ENCODE measurements around the gene ADRB1.

The ADRB1 gene

GRCh38 chr10:114058297-114058696 is 14.6 kb downstream of the ADRB1 start:
- DNase-seq, result no peak

GRCh38 chr10:114059561-114059960 is 15.9 kb downstream of the ADRB1 start:
- DNase-seq, result no peak

- DNase-seq, result no peak
Observed at GRCh38 chr10:114060456-114060855, 16.8 kb downstream of the ADRB1 start.

GRCh38 chr10:114061148-114061547 is 17.5 kb downstream of the ADRB1 start:
- no peak for DNase-seq

GRCh38 chr10:114061789-114062188 is 18.1 kb downstream of the ADRB1 start:
- DNase-seq, result no peak

- DNase-seq, result no peak
Observed at GRCh38 chr10:114064151-114065048, 20.7 kb downstream of the ADRB1 start.

GRCh38 chr10:114065049-114065435 is 21.4 kb downstream of the ADRB1 start:
- no peak for DNase-seq

GRCh38 chr10:114068054-114068707 is 24.5 kb downstream of the ADRB1 start:
- DNase-seq, result no peak

- no peak for DNase-seq
Observed at GRCh38 chr10:114070710-114071109, 27.0 kb downstream of the ADRB1 start.

GRCh38 chr10:114071178-114071577 is 27.5 kb downstream of the ADRB1 start:
- DNase-seq, result no peak

- DNase-seq, result no peak
Observed at GRCh38 chr10:114073395-114074186, 29.9 kb downstream of the ADRB1 start.

GRCh38 chr10:114075093-114075492 is 31.4 kb downstream of the ADRB1 start:
- DNase-seq, result no peak

- no peak for DNase-seq
Observed at GRCh38 chr10:114077347-114077746, 33.7 kb downstream of the ADRB1 start.

- DNase-seq, result no peak
Observed at GRCh38 chr10:114077815-114078219, 34.2 kb downstream of the ADRB1 start.

GRCh38 chr10:114078346-114078745 is 34.7 kb downstream of the ADRB1 start:
- DNase-seq, result no peak

GRCh38 chr10:114079421-114079820 is 35.8 kb downstream of the ADRB1 start:
- no peak for DNase-seq

- no peak for DNase-seq
Observed at GRCh38 chr10:114081911-114082583, 38.4 kb downstream of the ADRB1 start.

- DNase-seq, result no peak
Observed at GRCh38 chr10:114083040-114083439, 39.4 kb downstream of the ADRB1 start.

- no peak for DNase-seq
Observed at GRCh38 chr10:114084215-114084614, 40.5 kb downstream of the ADRB1 start.

- no peak for DNase-seq
Observed at GRCh38 chr10:114087255-114087654, 43.6 kb downstream of the ADRB1 start.

GRCh38 chr10:114087655-114088054 is 44.0 kb downstream of the ADRB1 start:
- no peak for DNase-seq

GRCh38 chr10:114094795-114095194 is 51.1 kb downstream of the ADRB1 start:
- DNase-seq, result no peak

Data from NCI-H2029 treated with DMSO at 0.1 percent for 48 hours (cell line).